Panc1 (cell line): ENCODE results near the gene LAIR2.

Experiments
- CTCF ChIP-seq: fragments of 450-650 bp; IDR thresholded peaks from 2 replicates; pipeline ENCODE4 v1.5.1; 2017; ENCODE audit warnings: mild to moderate bottlenecking
- POLR2AphosphoS5 ChIP-seq: IDR thresholded peaks from 2 replicates; pipeline ENCODE4 v1.6.1; 2012; ENCODE audit warnings: mild to moderate bottlenecking, low read depth, low read length, moderate library complexity
- SIN3A ChIP-seq: IDR thresholded peaks from 2 replicates; pipeline ENCODE4 v1.6.1; 2012; ENCODE audit warnings: low read depth, mild to moderate bottlenecking, low read length, moderate library complexity, borderline replicate concordance; ENCODE audit not compliant: insufficient read depth

- no peak for TF ChIP-seq CTCF
- TF ChIP-seq POLR2AphosphoS5: no peak
- no peak for TF ChIP-seq SIN3A
Observed at GRCh38 chr19:54532528-54532927, 29.9 kb downstream of the LAIR2 start.
